Fibroblast of gingiva (primary cell): ENCODE measurements around the gene CTXN2.

ENCODE experiments used
- DNase-seq: peaks from one replicate; pipeline ENCODE4 v3.0.0-alpha.2; 2011; ENCODE audit warnings: low read depth

CTXN2 gene

GRCh38 chr15:48222627-48223026 lies 31.2 kb downstream of the CTXN2 start:
- peak; percentile 14 for DNase-seq

DNA sequence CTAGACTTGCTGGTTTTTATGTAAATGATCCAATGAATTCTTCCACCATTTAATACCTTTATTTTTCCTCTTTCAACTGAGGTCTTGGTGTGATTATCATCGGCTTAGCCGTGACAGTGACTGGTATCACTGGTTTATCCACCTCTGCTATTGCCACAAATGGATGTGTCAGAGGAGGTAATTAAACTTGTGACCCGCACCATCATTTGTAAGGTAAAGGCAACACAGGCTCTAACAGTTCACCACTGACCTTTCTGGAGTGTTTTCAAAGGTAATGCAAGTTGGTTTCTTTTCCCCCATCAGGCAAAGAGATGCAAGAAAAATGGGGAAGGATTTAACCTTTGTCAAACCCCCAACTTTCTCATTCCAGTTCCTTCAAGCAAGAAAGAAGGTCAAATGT lies 34.3 kb downstream of the CTXN2 start:
- DNase-seq, result no peak

GRCh38 chr15:48230498-48230897 lies 39.0 kb downstream of the CTXN2 start:
- no peak for DNase-seq

- DNase-seq, result no peak
Observed at GRCh38 chr15:48233246-48233645, 41.8 kb downstream of the CTXN2 start.

DNA sequence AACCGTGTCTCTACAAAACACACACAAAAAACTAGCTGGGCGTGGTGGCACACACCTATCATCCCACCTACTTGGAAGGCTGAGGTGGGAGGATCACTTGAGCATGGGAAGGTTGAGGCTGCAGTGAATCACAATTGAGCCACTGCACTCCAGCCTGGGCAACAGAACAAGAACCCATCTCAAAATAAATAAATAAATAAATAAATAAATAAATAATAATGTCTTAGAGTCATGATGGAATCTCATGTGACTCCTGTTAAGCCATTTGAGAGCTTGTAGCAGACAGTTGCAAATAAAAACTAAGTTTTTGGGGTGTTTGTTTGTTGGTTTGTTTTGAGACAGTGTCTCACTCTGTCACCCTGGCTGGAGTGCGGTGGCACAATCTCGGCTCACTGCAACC lies 47.9 kb downstream of the CTXN2 start:
- no peak for DNase-seq

- no peak for DNase-seq
Observed at GRCh38 chr15:48242015-48242414, 50.5 kb downstream of the CTXN2 start.

- DNase-seq, result no peak
Observed at GRCh38 chr15:48242535-48242934, 51.1 kb downstream of the CTXN2 start.

GRCh38 chr15:48244921-48245320 lies 53.5 kb downstream of the CTXN2 start:
- peak; percentile 15 for DNase-seq

GRCh38 chr15:48248414-48248813 lies 56.9 kb downstream of the CTXN2 start:
- DNase-seq, result no peak

DNA sequence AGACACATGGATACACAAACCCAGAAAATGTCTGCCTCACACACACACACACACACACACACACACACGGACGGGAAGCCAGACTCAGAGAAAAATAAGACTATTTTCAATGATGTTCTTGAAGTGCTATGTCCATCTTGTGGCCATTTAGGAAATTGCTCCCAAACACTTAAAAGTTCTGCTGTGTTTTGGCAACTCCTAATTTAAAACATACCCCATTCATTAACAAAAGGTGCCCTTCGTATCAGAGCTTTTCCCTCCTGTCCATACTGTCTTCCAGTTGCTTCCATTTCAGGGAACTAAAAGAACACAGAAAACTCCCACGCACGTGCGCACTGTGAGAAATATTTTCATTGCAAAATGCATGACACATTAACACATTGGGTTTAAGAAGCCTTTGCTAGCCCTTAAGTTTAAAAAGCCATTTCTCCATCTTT lies 59.2 kb downstream of the CTXN2 start:
- peak; percentile 76 for DNase-seq

GRCh38 chr15:48253172-48253571 lies 61.7 kb downstream of the CTXN2 start:
- DNase-seq, result no peak
